IMR-90 (cell line): ENCODE results near the gene TMEM208. TPM values are rescaled to one million over a fixed set of nuclear protein-coding genes. Genes with fewer than 3 reads are reported as not detected.

Source experiments
- ATAC-seq: fragments of 200-7000 bp; cut with Tn5 transposase; 2 replicates; pipeline ENCODE4 v1.9.1; 2020; ENCODE audit warnings: low read depth, mild to moderate bottlenecking, moderate library complexity
- BruUV-seq: library from RNA; stranded (reverse); fragments of 400-500 nt; replicated peaks from 2 replicates; lab custom pipeline; 2021; lab: Mats Ljungman, UMichigan
- CTCF ChIA-PET: fragments of 300-600 bp; formaldehyde crosslinking; extraction: SDS; loops from one replicate; lab custom pipeline; 2021; ENCODE audit warnings: antibody characterized with exemption; lab: Yijun Ruan, JAX
- POLR2A ChIA-PET: fragments of 300-600 bp; sonication (Branson Sonifier 250); formaldehyde crosslinking; loops from one replicate; lab custom pipeline; 2022; ENCODE audit warnings: antibody characterized with exemption; ENCODE audit not compliant: unreplicated experiment; lab: Charles Lee
- DNase-seq: peaks from one replicate; pipeline ENCODE4 v3.0.0; 2013
- H2AFZ ChIP-seq: replicated peaks from 2 replicates; pipeline ENCODE3; 2013; ENCODE audit warnings: low read length, mild to moderate bottlenecking; ENCODE audit not compliant: poor library complexity
- H2AK5ac ChIP-seq: 2 replicates; pipeline ENCODE4 v1.6.1; 2013; ENCODE audit warnings: low read depth, low read length, inconsistent platforms
- H2AK9ac ChIP-seq: replicated peaks from 2 replicates; pipeline ENCODE3; 2013; ENCODE audit warnings: mild to moderate bottlenecking, low read depth, low read length, moderate library complexity; ENCODE audit not compliant: poor library complexity
- H2BK120ac ChIP-seq: 2 replicates; pipeline ENCODE4 v1.6.1; 2013; ENCODE audit warnings: low read depth, low read length, inconsistent platforms
- H2BK15ac ChIP-seq: 3 replicates; pipeline ENCODE4 v1.6.1; 2013; ENCODE audit warnings: low read depth, low read length, inconsistent platforms
- H2BK20ac ChIP-seq: 2 replicates; pipeline ENCODE4 v1.6.1; 2013; ENCODE audit warnings: low read depth, mild to moderate bottlenecking, inconsistent platforms, low read length, moderate library complexity
- H2BK5ac ChIP-seq: 2 replicates; pipeline ENCODE4 v1.6.1; 2013; ENCODE audit warnings: mild to moderate bottlenecking, low read depth, low read length, inconsistent platforms; ENCODE audit not compliant: poor library complexity, severe bottlenecking
- H3K14ac ChIP-seq: replicated peaks from 2 replicates; pipeline ENCODE4 v1.6.1; 2013; ENCODE audit warnings: low read depth, low read length, inconsistent platforms
- H3K18ac ChIP-seq: 2 replicates; pipeline ENCODE4 v1.6.1; 2013; ENCODE audit warnings: low read depth, low read length, control low read depth
- H3K23ac ChIP-seq: 2 replicates; pipeline ENCODE4 v1.6.1; 2013; ENCODE audit warnings: low read depth, low read length, inconsistent platforms
- H3K27ac ChIP-seq: 2 replicates; pipeline ENCODE4 v1.5.1; 2013; ENCODE audit warnings: mild to moderate bottlenecking, control low read depth, low read length; ENCODE audit not compliant: insufficient read depth
- H3K27me3 ChIP-seq: 2 replicates; pipeline ENCODE4 v1.6.1; 2013; ENCODE audit warnings: low read length; ENCODE audit not compliant: control insufficient read depth, insufficient read depth
- H3K36me3 ChIP-seq: 2 replicates; pipeline ENCODE4 v1.6.1; 2013; ENCODE audit warnings: low read length, mixed read lengths; ENCODE audit not compliant: control insufficient read depth, insufficient read depth
- H3K4ac ChIP-seq: 2 replicates; pipeline ENCODE4 v1.6.1; 2013; ENCODE audit warnings: low read depth, low read length, inconsistent platforms
- H3K4me1 ChIP-seq: 2 replicates; pipeline ENCODE4 v1.6.1; 2013; ENCODE audit warnings: low read length, mixed read lengths; ENCODE audit not compliant: control insufficient read depth, insufficient read depth
- H3K4me2 ChIP-seq: 2 replicates; pipeline ENCODE4 v1.6.1; 2013; ENCODE audit warnings: low read depth, mild to moderate bottlenecking, control low read depth, low read length, moderate library complexity
- H3K4me3 ChIP-seq: 2 replicates; pipeline ENCODE4 v1.5.1; 2013; ENCODE audit warnings: low read depth, mild to moderate bottlenecking, control low read depth, low read length, moderate library complexity; ENCODE audit not compliant: insufficient read depth
- H3K56ac ChIP-seq: 2 replicates; pipeline ENCODE4 v1.6.1; 2013; ENCODE audit warnings: low read length, inconsistent platforms; ENCODE audit not compliant: insufficient read depth; ENCODE audit errors: extremely low read depth
- H3K79me1 ChIP-seq, 2 experiments: 2 replicates each; pipeline ENCODE4 v1.6.1; 2013; ENCODE audit warnings: low read length in 2 of 2, inconsistent platforms in 1 of 2, low read depth in 1 of 2
- H3K9ac ChIP-seq: 2 replicates; pipeline ENCODE4 v1.6.1; 2013; ENCODE audit warnings: low read depth, low read length, control low read depth
- H3K9me1 ChIP-seq: 2 replicates; pipeline ENCODE4 v1.6.1; 2013; ENCODE audit warnings: low read length, inconsistent platforms; ENCODE audit not compliant: insufficient read depth
- H3K9me3 ChIP-seq: 2 replicates; pipeline ENCODE4 v1.6.1; 2013; ENCODE audit warnings: low read length; ENCODE audit not compliant: control insufficient read depth, insufficient read depth
- H4K20me1 ChIP-seq: 2 replicates; pipeline ENCODE4 v1.6.1; 2013; ENCODE audit warnings: low read length, inconsistent platforms; ENCODE audit not compliant: insufficient read depth
- H4K5ac ChIP-seq: 2 replicates; pipeline ENCODE4 v1.6.1; 2013; ENCODE audit warnings: mild to moderate bottlenecking, low read depth, low read length, control low read depth
- H4K8ac ChIP-seq, 2 experiments: 2 replicates each; pipeline ENCODE4 v1.6.1; 2013; ENCODE audit warnings: low read depth in 2 of 2, low read length in 2 of 2, control low read depth in 1 of 2, inconsistent platforms in 1 of 2
- H4K91ac ChIP-seq: 2 replicates; pipeline ENCODE4 v1.6.1; 2013; ENCODE audit warnings: low read depth, low read length, inconsistent platforms; ENCODE audit not compliant: insufficient read depth
- BHLHE40 ChIP-seq: fragments of 150-350 bp; IDR thresholded peaks from 2 replicates; pipeline ENCODE4 v1.6.1; 2016; ENCODE audit warnings: mild to moderate bottlenecking, low read depth, low read length
- CEBPB ChIP-seq: IDR thresholded peaks from 2 replicates; pipeline ENCODE4 v1.6.1; 2012; ENCODE audit warnings: low read depth, low read length, improper control_type of control experiment
- CHD1 ChIP-seq: IDR thresholded peaks from 2 replicates; pipeline ENCODE4 v1.6.1; 2012; ENCODE audit warnings: low read depth, low read length, improper control_type of control experiment
- ELK1 ChIP-seq: fragments of 150-350 bp; IDR thresholded peaks from 2 replicates; pipeline ENCODE4 v1.6.1; 2016; ENCODE audit warnings: low read depth, mild to moderate bottlenecking, low read length, moderate library complexity, borderline replicate concordance
- FOS ChIP-seq: fragments of 150-350 bp; IDR thresholded peaks from 2 replicates; pipeline ENCODE4 v1.6.1; 2016; ENCODE audit warnings: low read depth, low read length
- MAFK ChIP-seq: IDR thresholded peaks from 2 replicates; pipeline ENCODE4 v1.6.1; 2012; ENCODE audit warnings: low read depth, low read length, improper control_type of control experiment
- MAZ ChIP-seq: IDR thresholded peaks from 2 replicates; pipeline ENCODE4 v1.6.1; 2012; ENCODE audit warnings: low read depth, mild to moderate bottlenecking, low read length, improper control_type of control experiment, moderate library complexity, borderline replicate concordance
- MXI1 ChIP-seq: IDR thresholded peaks from 2 replicates; pipeline ENCODE4 v1.6.1; 2012; ENCODE audit warnings: low read depth, mild to moderate bottlenecking, low read length, moderate library complexity, borderline replicate concordance
- NFE2L2 ChIP-seq: fragments of 150-350 bp; IDR thresholded peaks from 2 replicates; pipeline ENCODE4 v1.6.1; 2016; ENCODE audit warnings: low read depth, mild to moderate bottlenecking, low read length
- POLR2A ChIP-seq: IDR thresholded peaks from 2 replicates; pipeline ENCODE4 v1.6.1; 2012; ENCODE audit warnings: mild to moderate bottlenecking, low read depth, low read length
- RAD21 ChIP-seq: IDR thresholded peaks from 2 replicates; pipeline ENCODE4 v1.6.1; 2012; ENCODE audit warnings: low read length, improper control_type of control experiment
- RCOR1 ChIP-seq: IDR thresholded peaks from 2 replicates; pipeline ENCODE4 v1.6.1; 2012; ENCODE audit warnings: mild to moderate bottlenecking, low read length, improper control_type of control experiment; ENCODE audit not compliant: insufficient replicate concordance
- RFX5 ChIP-seq: IDR thresholded peaks from 2 replicates; pipeline ENCODE4 v1.8.0; 2012; ENCODE audit warnings: low read depth, mild to moderate bottlenecking, low read length, moderate library complexity
- SMC3 ChIP-seq: fragments of 150-350 bp; IDR thresholded peaks from 2 replicates; pipeline ENCODE4 v1.6.1; 2016; ENCODE audit warnings: low read depth, mild to moderate bottlenecking, antibody characterized with exemption, low read length, moderate library complexity
- USF2 ChIP-seq: fragments of 150-350 bp; IDR thresholded peaks from 2 replicates; pipeline ENCODE4 v1.6.1; 2017; ENCODE audit warnings: mild to moderate bottlenecking, antibody characterized with exemption, low read length, low read depth
- WGBS, 2 experiments: methylation state at CpG; one replicate each; pipeline versions ENCODE4 v1.1.5 to v1.1.7; 2013; ENCODE audit warnings: missing lambda C conversion rate in 2 of 2; ENCODE audit not compliant: insufficient read length in 1 of 2; ENCODE audit errors: extremely low coverage in 2 of 2; 5-methylcytosine and 5-hydroxymethylcytosine counted together
- dilution Hi-C: fragments of 300-500 bp; cut with HindIII; formaldehyde crosslinking; loops from one replicate; pipeline ENCODE4 v1.14.3; 2018; ENCODE audit warnings: low sequenced_read_pairs; ENCODE audit not compliant: unreplicated experiment
- in situ Hi-C: fragments of 300-500 bp; cut with MboI; formaldehyde crosslinking; loops from 3 replicates; pipeline ENCODE4 v1.14.3; 2019; ENCODE audit warnings: low sequenced_read_pairs, inconsistent platforms, mixed read lengths
- intact Hi-C: fragments of 100-400 bp; cut with micrococcal nuclease; formaldehyde crosslinking; loops from 2 replicates; pipeline ENCODE4 v1.10.0; 2022
- polyA plus RNA-seq, 3 experiments: library from polyadenylated mRNA; depleted of rRNA; stranded (reverse); fragments of >200 nt; gene quantifications; 2 replicates each; pipeline ENCODE4 v1.2.3, GENCODE V29; 2012; ENCODE audit warnings: low replicate concordance in 1 of 3
- total RNA-seq: library from RNA; depleted of rRNA; stranded (reverse); fragments of >200 nt; gene quantifications from 2 replicates; pipeline ENCODE4 v1.2.3, GENCODE V29; 2012

TMEM208 gene
- total and polyA plus RNA-seq, 2 of the 4 experiments (the other 2 are of a cell fraction): 65.6 to 66.5 TPM

GRCh38 chr16:67208154-67208896 is 18.6 kb upstream of the TMEM208 start:
- intact Hi-C loops: no loop called here
- H3K56ac ChIP-seq: no peak overlapping the region
- H3K18ac ChIP-seq: no peak overlapping the region
- no peak overlapping the region for H3K4me3 ChIP-seq
- POLR2A ChIA-PET: no interaction called here
- H3K4ac ChIP-seq: peak overlapping the region; percentile 2; the same call in 1 of the 2 replicates
- H2AFZ ChIP-seq: peak overlapping the region; percentile 8
- DNase-seq (no peak), ATAC-seq (no peak)
- no peaks in the 10 kb centered on the region for H3K9me3 ChIP-seq
- in situ Hi-C loops: no loop called here
- no peak overlapping the region for H4K8ac ChIP-seq
- no peak overlapping the region for H2BK20ac ChIP-seq
- H3K27ac ChIP-seq: no peak overlapping the region
- no peak overlapping the region for H2BK120ac ChIP-seq
- H3K4me1 ChIP-seq: peaks cover 8% of the 10 kb centered on the region
- no CpG with 5 or more reads among the region's 11 CpGs for WGBS, 2 experiments
- peaks cover 0 to 9% of the 10 kb centered on the region in 2 experiments; a peak in 1 of 4 replicates for H3K79me1 ChIP-seq
- dilution Hi-C loops: no loop called here
- H4K5ac ChIP-seq: no peak overlapping the region
- H2AK5ac ChIP-seq: peak overlapping the region; percentile 3; the same call in 1 of the 2 replicates
- peaks cover 9% of the 10 kb centered on the region for H3K36me3 ChIP-seq
- H2AK9ac ChIP-seq: peak overlapping the region; percentile 70
- 0 out of 2 replicates have a peak, but pooled peaks cover 6% of the 10 kb centered on the region for H4K20me1 ChIP-seq
- H2BK15ac ChIP-seq: no peak overlapping the region
- H4K91ac ChIP-seq: no peak overlapping the region
- H3K9ac ChIP-seq: no peak overlapping the region
- no peak overlapping the region for H3K23ac ChIP-seq
- no peaks in the 10 kb centered on the region for H3K27me3 ChIP-seq
- peaks cover 20% of the 10 kb centered on the region for H3K9me1 ChIP-seq
- no peak overlapping the region for H3K4me2 ChIP-seq
- peak overlapping the region; percentile 53 for H3K14ac ChIP-seq
- CTCF ChIA-PET: no interaction called here
- no peak overlapping the region for H2BK5ac ChIP-seq
- BruUV-seq: no TSS peak
- TF ChIP-seq FOS (no peak), RAD21 (no peak), RCOR1 (no peak), CHD1 (no peak), CEBPB (no peak), BHLHE40 (no peak), RFX5 (no peak), SMC3 (no peak), MXI1 (no peak), POLR2A (no peak), USF2 (no peak), NFE2L2 (no peak), MAZ (no peak), MAFK (no peak), ELK1 (no peak)
